HG02759 (cell line): ENCODE results near the gene ACTR5.
"Not testable (repeated sequence)": the region's sequence is repeated elsewhere in the genome, so short reads cannot be mapped to it uniquely, and the experiment has no call there.

ENCODE experiments used
- ATAC-seq: cut with Tn5 transposase; IDR thresholded peaks from one replicate; pipeline ENCODE4 v1.9.1; 2021; ENCODE audit warnings: mild to moderate bottlenecking, moderate library complexity; ENCODE audit not compliant: unreplicated experiment

ACTR5 gene

GRCh38 chr20:38764567-38765318 is 16.5 kb downstream of the ACTR5 start:
- ATAC-seq = no peak

DNA sequence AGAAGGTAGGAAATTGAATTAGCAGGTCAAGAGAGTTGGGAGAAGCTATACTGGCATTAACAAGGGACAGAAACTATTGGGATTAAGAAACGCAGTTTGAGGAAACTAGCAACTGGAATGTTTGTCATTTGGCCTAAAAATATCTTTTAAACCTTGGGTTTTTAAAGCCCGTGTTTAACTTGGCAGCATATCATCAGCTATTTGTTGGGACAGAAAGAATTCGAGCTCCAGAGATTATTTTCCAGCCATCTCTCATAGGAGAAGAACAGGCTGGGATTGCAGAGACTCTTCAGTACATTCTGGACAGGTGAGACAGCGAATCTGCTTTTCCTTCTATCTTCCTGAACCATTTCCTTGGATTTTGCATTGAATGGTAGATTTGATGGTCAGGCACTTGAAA is 17.8 kb downstream of the ACTR5 start:
- ATAC-seq = no peak

GRCh38 chr20:38769376-38770295 is 21.4 kb downstream of the ACTR5 start:
- no peak for ATAC-seq

DNA sequence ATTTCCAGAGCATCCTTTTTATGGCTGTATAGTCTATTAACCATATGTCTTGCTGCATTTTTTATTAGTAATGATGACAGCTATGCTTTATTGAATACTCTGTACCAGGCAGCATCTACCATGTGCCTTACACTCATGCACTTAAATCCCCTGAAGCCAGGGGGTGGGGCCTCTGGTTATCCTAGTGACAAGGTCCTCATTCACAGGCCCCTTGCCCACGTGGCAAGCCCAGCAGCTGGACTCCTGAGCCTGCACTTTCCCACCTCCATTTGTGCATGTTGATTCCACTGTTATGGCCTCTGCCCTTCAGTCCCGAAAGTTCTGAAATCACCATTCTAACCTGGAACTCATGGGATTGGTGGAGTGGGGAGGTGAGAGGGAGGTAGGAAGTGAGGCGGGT is 22.3 kb downstream of the ACTR5 start:
- ATAC-seq = no peak

DNA sequence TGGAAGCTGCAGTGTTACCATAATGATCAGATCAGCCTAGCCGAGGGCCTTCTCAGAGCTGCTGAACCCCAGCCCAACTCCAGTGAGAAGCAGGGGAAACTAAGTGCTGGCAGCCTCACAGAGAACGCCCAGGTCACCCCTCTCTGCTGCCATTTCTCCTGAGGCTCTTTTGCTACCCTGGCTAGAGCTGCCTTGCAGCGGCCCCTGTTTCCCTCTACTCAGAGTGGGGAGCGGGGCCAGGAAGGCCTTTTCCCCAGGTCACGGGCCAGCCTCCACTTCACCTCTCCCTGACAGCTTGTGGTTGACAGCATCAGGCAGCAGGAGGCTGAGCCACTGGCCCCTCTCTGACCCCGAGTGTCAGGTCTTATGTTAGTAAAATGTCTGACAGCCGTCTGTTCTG is 22.7 kb downstream of the ACTR5 start:
- no peak for ATAC-seq

- no peak for ATAC-seq
Measured at GRCh38 chr20:38771621-38772020, 23.4 kb downstream of the ACTR5 start.

DNA sequence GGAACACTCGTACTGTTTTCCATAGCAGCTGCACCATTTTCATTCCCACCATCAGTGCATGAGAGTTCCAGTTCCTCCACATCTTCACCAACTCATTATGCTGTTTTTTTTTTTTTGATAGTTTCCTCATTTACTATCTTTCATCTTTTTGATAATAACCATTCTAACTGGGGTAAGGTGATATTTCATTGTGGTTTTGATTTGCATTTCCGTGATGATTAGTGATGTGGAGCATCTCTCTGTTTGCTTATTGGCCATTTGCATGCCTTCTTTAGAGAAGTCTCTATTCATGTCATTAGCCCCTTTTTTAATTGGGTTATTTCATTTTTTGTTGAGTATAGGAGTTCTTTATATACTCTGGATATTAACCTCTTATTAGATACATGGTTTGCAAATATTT is 25.9 kb downstream of the ACTR5 start:
- ATAC-seq = no peak

GRCh38 chr20:38776363-38776762 is 28.1 kb downstream of the ACTR5 start:
- no peak for ATAC-seq

- no peak for ATAC-seq
Measured at GRCh38 chr20:38779247-38780097, 31.2 kb downstream of the ACTR5 start.

GRCh38 chr20:38782275-38782674 is 34.0 kb downstream of the ACTR5 start:
- no peak for ATAC-seq

DNA sequence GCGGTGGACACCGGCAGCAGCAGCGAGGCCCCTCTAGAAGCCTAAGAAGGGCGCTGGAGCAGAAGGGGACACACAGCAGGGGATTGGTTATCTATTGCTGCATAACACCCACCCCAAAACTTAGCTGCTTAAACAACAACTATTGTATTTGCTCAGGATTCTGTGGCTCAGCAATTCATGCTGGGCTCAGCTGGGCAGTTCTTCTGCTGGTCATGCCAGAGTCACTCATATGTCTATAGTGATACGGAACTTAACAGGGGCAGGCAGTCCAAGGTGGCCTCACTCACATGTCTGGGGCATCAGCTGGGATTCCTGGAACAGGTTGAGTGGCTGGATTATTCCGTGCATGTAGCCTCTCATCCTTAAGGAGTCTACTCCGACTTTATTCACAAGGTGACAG is 39.6 kb downstream of the ACTR5 start:
- no peak for ATAC-seq

DNA sequence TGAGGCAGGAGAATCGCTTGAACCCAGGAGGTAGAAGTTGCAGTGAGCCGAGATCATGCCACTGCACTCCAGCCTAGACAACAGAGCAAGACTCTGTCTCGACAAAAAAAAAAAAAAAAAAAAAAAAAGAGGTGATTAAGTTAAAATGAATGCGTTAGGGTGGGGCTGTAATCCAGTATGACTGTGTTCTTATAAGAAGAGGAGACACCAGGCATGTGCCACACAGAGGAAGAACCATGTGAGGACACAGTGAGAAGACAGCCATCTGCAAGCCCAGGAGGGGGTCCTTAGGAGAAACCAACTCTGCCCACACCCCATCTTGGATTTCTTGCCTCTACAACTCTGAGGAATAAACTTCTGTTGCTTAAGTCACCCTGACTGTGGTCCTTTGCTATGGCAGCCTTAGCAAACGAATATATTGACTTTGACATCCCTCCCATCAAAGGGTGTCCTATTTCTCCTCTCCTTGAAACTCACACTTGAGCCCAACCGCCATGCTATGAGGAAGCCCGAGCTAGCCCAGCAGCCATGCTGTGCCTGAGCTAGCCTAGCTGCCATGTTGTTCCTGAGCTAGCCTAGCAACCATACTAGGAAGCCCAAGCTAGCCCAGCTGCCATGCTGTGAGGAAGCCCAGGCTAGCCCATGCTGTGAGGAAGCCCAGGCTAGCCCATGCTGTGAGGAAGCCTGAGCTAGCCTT is 41.4 kb downstream of the ACTR5 start:
- no peak for ATAC-seq

DNA sequence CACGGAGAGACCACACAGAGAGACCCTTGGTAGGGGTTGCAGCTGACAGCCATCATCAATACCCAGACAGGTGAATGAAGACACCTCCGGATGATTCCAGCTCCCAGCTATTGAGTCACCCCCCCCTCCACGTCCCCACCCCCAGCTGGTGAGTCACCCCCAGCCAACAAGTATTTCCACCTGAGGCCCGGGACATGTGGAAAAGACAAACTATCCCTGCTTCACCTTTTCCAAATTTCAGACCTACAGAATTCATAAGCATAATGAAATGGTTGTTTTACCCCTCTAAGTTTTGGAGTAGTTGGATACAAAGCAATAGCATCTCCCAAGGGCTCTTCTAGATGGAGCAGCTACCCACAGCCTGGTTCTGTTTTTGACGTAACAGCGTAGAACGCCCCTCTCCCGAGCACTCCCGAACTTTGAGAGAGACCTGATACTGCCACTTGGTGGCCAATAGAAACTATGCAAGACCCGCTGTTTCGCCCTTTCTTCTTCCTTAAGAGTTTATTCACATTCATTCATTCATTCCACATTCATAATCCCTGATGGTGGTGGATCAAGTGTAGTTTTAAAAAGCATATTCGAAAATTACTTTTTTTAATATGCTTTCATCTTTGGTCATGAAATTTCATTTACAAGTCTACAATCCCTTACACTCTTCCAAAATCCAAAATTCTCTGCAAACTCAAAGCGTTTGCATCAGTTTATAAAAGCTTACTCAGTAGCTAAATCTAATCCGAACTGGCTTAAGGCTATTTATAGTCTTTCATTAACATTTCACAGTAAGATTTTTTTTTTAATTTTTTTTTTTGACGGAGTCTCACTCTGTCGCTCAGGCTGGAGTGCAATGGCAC is 42.2 kb downstream of the ACTR5 start:
- ATAC-seq = no peak

DNA sequence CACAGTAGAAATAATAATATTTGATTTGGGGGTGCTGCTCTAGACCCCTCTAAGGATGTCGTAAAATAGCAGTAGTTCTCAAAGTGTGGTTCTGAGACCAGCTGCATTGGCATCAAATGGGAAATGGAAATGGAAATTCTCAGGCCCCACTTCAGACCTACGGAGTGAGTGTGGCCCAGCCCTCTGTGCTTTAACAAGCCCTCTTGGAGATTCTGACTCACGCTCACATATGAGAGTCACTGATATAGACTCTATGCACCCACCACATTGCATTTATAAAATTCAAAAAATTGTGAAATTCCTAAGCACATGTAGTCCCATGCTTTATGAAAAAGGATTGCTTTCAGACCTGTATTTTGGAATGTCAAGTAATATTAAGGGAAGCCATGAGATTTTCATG is 43.0 kb downstream of the ACTR5 start:
- no peak for ATAC-seq

GRCh38 chr20:38791940-38792339 is 43.7 kb downstream of the ACTR5 start:
- ATAC-seq = no peak

DNA sequence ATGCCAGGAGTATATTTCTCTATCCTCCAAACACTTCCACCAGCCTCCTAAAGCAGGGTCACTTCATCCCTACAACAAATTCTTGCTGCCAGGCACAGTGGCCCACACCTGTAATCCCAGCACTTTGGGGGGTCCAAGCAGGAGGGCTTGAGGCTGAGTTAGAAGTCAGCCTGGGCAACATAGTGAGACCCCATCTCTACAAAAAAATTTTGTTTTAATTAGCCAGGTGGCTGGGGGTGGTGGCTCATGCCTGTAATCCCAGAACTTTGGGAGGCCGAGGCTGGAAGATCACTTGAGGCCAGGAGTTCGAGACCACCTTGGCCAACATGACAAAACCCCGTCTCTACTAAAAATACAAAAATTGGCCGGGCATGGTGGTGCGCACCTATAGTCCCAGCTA is 45.8 kb downstream of the ACTR5 start:
- not testable (repeated sequence) for ATAC-seq

GRCh38 chr20:38798266-38798665 is 50.0 kb downstream of the ACTR5 start:
- ATAC-seq = no peak

- no peak for ATAC-seq
Measured at GRCh38 chr20:38799203-38799602, 50.9 kb downstream of the ACTR5 start.

DNA sequence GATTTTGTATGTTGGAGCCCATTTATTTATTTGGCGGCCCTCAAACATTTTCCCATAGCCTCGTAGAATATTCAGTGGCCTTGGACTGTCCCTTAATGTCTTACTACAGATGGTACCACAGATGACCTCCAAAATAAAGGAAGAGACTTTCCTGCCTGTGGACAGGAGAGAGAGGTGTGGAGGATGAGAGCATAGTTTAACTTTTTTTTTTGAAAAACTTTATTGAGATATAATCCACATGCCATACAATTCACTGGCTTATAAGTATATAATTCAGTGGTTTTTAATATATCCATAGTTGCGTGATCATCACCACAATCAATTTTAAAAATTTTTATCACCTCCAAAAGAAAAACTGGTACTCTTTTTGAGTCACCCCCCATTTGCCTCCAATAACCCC is 52.6 kb downstream of the ACTR5 start:
- ATAC-seq = no peak

DNA sequence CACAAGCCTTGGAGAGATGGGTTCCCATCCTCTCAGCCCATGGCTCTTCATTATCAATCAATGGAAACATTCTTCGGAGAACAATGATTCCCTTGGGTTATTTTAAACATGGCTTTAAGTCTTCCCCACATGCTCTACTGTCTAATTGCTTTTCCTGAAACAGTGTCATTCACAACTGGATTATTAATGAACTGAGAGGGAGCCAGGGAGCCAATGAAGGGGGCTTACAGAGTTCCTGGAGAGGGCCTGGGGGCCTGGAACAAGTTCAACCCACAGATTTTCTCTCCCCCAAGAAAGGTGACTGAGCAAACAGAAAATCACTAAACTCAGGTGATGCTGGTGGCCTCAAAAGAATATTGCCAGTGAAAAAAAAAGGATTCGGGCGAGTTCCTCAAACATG is 56.0 kb downstream of the ACTR5 start:
- no peak for ATAC-seq
